GM23338 (cell line): ENCODE data around the gene PRELID1. TPM values are rescaled to one million over a fixed set of nuclear protein-coding genes. Genes with fewer than 3 reads are reported as not detected.

Experiments used
- ATAC-seq: fragments of 200-7000 bp; cut with Tn5 transposase; 3 replicates; pipeline ENCODE4 v1.9.1; 2020
- DNase-seq: peaks from one replicate; pipeline ENCODE4 v3.0.0-alpha.2; 2015; ENCODE audit warnings: low spot score
- H2AFZ ChIP-seq: fragments of 200-600 bp; sonication (generic); 2 replicates; pipeline ENCODE4 v1.8.0; 2016; ENCODE audit warnings: antibody characterized with exemption, mild to moderate bottlenecking, moderate library complexity
- H3F3A ChIP-seq: fragments of 200-600 bp; sonication (generic); replicated peaks from 2 replicates; pipeline ENCODE4 v1.8.0; 2017; ENCODE audit warnings: antibody characterized with exemption, mixed run types, low read depth
- H3K27ac ChIP-seq: fragments of 200-600 bp; sonication (generic); 2 replicates; pipeline ENCODE4 v1.6.1; 2016; ENCODE audit warnings: low read depth
- H3K27me3 ChIP-seq: fragments of 200-600 bp; sonication (generic); 2 replicates; pipeline ENCODE4 v1.8.0; 2016; ENCODE audit warnings: mild to moderate bottlenecking, mixed run types, moderate library complexity; ENCODE audit not compliant: insufficient read depth
- H3K36me3 ChIP-seq: fragments of 200-600 bp; sonication (generic); 2 replicates; pipeline ENCODE4 v1.8.0; 2016; ENCODE audit warnings: mild to moderate bottlenecking; ENCODE audit not compliant: insufficient read depth
- H3K4me1 ChIP-seq: fragments of 200-600 bp; sonication (generic); 2 replicates; pipeline ENCODE4 v1.8.0; 2016; ENCODE audit warnings: mild to moderate bottlenecking, moderate library complexity; ENCODE audit not compliant: insufficient read depth
- H3K4me2 ChIP-seq: fragments of 200-600 bp; sonication (generic); 2 replicates; pipeline ENCODE4 v1.7.1; 2017; ENCODE audit warnings: mixed run types
- H3K4me3 ChIP-seq: fragments of 200-600 bp; sonication (generic); 2 replicates; pipeline ENCODE4 v1.6.1; 2016; ENCODE audit warnings: mixed run types
- H3K79me2 ChIP-seq: fragments of 200-600 bp; sonication (generic); replicated peaks from 2 replicates; pipeline ENCODE4 v1.8.0; 2017; ENCODE audit warnings: mild to moderate bottlenecking; ENCODE audit not compliant: insufficient read depth
- H3K9me2 ChIP-seq: fragments of 200-600 bp; sonication (generic); 2 replicates; pipeline ENCODE4 v1.8.0; 2017; ENCODE audit not compliant: insufficient read depth
- H4K20me1 ChIP-seq: fragments of 200-600 bp; sonication (generic); replicated peaks from 2 replicates; pipeline ENCODE4 v1.8.0; 2017; ENCODE audit warnings: mild to moderate bottlenecking; ENCODE audit not compliant: insufficient read depth
- H3K27ac Mint-ChIP-seq: 2 replicates; pipeline ENCODE4 v1.8.0; 2020; ENCODE audit warnings: inconsistent platforms, mild to moderate bottlenecking, moderate library complexity, mixed read lengths
- H3K27me3 Mint-ChIP-seq: 3 replicates; pipeline ENCODE4 v1.8.0; 2022; ENCODE audit warnings: low read depth, mild to moderate bottlenecking, moderate library complexity, mixed read lengths, inconsistent platforms; ENCODE audit not compliant: insufficient read depth, poor library complexity
- H3K36me3 Mint-ChIP-seq: 3 replicates; pipeline ENCODE4 v1.8.0; 2021; ENCODE audit warnings: low read depth, mild to moderate bottlenecking, inconsistent platforms, moderate library complexity, mixed read lengths
- H3K4me1 Mint-ChIP-seq: 3 replicates; pipeline ENCODE4 v1.8.0; 2020; ENCODE audit warnings: mild to moderate bottlenecking, inconsistent platforms, mixed read lengths
- H3K4me3 Mint-ChIP-seq: 3 replicates; pipeline ENCODE4 v1.8.0; 2021; ENCODE audit warnings: moderate library complexity, mild to moderate bottlenecking, inconsistent platforms, mixed read lengths
- H3K9me3 Mint-ChIP-seq: 3 replicates; pipeline ENCODE4 v1.8.0; 2020; ENCODE audit warnings: moderate library complexity, mild to moderate bottlenecking, inconsistent platforms, mixed read lengths
- CREB1 ChIP-seq: fragments of 250-450 bp; sonication (Bioruptor Pico); IDR thresholded peaks from 2 replicates; pipeline ENCODE4 v1.5.0; 2020; ENCODE audit warnings: low read depth, mild to moderate bottlenecking, moderate library complexity
- CTCF ChIP-seq, 2 experiments: fragments of 200-600 bp in 1 of 2; sonication (generic) in 1 of 2; conservative IDR thresholded peaks; 2 replicates each; pipeline versions ENCODE4 v1.5.1 to v1.6.1; 2016 to 2017; ENCODE audit warnings: antibody characterized with exemption in 2 of 2, low read depth in 2 of 2, mild to moderate bottlenecking in 2 of 2, moderate library complexity in 1 of 2
- ETS1 ChIP-seq: IDR thresholded peaks from 2 replicates; pipeline ENCODE4 v1.6.1; 2016; ENCODE audit warnings: antibody characterized with exemption
- EZH2 ChIP-seq: fragments of 200-600 bp; sonication (generic); IDR thresholded peaks from one replicate; pipeline ENCODE4 v1.8.0; 2017; ENCODE audit warnings: antibody characterized with exemption, mild to moderate bottlenecking, low read depth; ENCODE audit not compliant: unreplicated experiment
- EZH2phosphoT487 ChIP-seq: fragments of 200-600 bp; sonication (generic); IDR thresholded peaks from one replicate; pipeline ENCODE4 v1.8.1; 2018; ENCODE audit warnings: antibody characterized with exemption; ENCODE audit not compliant: unreplicated experiment
- JUNB ChIP-seq: IDR thresholded peaks from one replicate; pipeline ENCODE4 v1.6.1; 2016; ENCODE audit warnings: antibody characterized with exemption; ENCODE audit not compliant: unreplicated experiment
- NANOG ChIP-seq: IDR thresholded peaks from 2 replicates; pipeline ENCODE4 v1.6.1; 2016; ENCODE audit warnings: antibody characterized with exemption, borderline replicate concordance
- POLR2AphosphoS5 ChIP-seq: IDR thresholded peaks from 2 replicates; pipeline ENCODE4 v1.6.1; 2016; ENCODE audit warnings: antibody characterized with exemption, low read depth
- REST ChIP-seq: IDR thresholded peaks from one replicate; pipeline ENCODE4 v1.6.1; 2018; ENCODE audit warnings: antibody characterized with exemption; ENCODE audit not compliant: unreplicated experiment
- STAT1 ChIP-seq: IDR thresholded peaks from one replicate; pipeline ENCODE4 v1.6.1; 2016; ENCODE audit warnings: antibody characterized with exemption; ENCODE audit not compliant: unreplicated experiment
- ZNF114 ChIP-seq: fragments of 250-450 bp; sonication (Bioruptor Pico); IDR thresholded peaks from 2 replicates; pipeline ENCODE4 v1.5.0; 2020; ENCODE audit warnings: mild to moderate bottlenecking, moderate library complexity
- ZNF331 ChIP-seq: fragments of 250-450 bp; sonication (Bioruptor Pico); IDR thresholded peaks from 2 replicates; pipeline ENCODE4 v1.5.0; 2020; ENCODE audit warnings: low read depth, mild to moderate bottlenecking, moderate library complexity
- ZNF462 ChIP-seq: fragments of 250-450 bp; sonication (Bioruptor Pico); IDR thresholded peaks from 2 replicates; pipeline ENCODE4 v1.5.0; 2020; ENCODE audit warnings: mild to moderate bottlenecking, moderate library complexity
- polyA plus RNA-seq: library from polyadenylated mRNA; unstranded; fragments of >200 nt; fragmentation: Nextera tagmentation; extraction: Ambion mirVana; gene quantifications from 2 replicates; pipeline ENCODE4 v1.2.1, GENCODE V29; 2016
- total RNA-seq: library from RNA; depleted of rRNA; stranded (reverse); fragments of >200 nt; shearing (Covaris generic); gene quantifications from 2 replicates; pipeline ENCODE4 v1.2.3, GENCODE V29; 2014

PRELID1 gene
- total and polyA plus RNA-seq, 2 experiments from 2014 or later, result 328 to 349 TPM

GRCh38 chr5:177294632-177295031 is 9.0 kb upstream of the PRELID1 start:
- Histone ChIP-seq H2AFZ (no peak overlapping the region), H3K4me3 (no peak overlapping the region), H3K79me2 (peaks cover 13% of the 10 kb centered on the region; the same call in 1 of the 2 replicates), H3F3A (peaks cover 32% of the 10 kb centered on the region), H3K27me3 (no peaks in the 10 kb centered on the region), H3K4me1 (peaks cover 30% of the 10 kb centered on the region), H3K4me2 (no peak overlapping the region), H3K27ac (no peak overlapping the region), H4K20me1 (peaks cover 44% of the 10 kb centered on the region), H3K36me3 (peaks cover 55% of the 10 kb centered on the region), H3K9me2 (no peaks in the 10 kb centered on the region)
- H3K36me3 Mint-ChIP-seq, result peaks cover 87% of the 10 kb centered on the region
- peaks cover 24% of the 10 kb centered on the region for H3K27me3 Mint-ChIP-seq
- DNase-seq, result no peak
- H3K4me3 Mint-ChIP-seq, result no peak overlapping the region
- peaks cover 37% of the 10 kb centered on the region for H3K4me1 Mint-ChIP-seq
- no peak overlapping the region for H3K27ac Mint-ChIP-seq
- H3K9me3 Mint-ChIP-seq, result no peaks in the 10 kb centered on the region; the same call in 2 of the 3 replicates
- no peak for TF ChIP-seq NANOG
- TF ChIP-seq REST, result no peak
- TF ChIP-seq ZNF462 (CRISPR knock-in tag), result no peak
- TF ChIP-seq ZNF331 (CRISPR knock-in tag), result no peak
- TF ChIP-seq ZNF114, result no peak
- TF ChIP-seq STAT1, result no peak
- TF ChIP-seq EZH2, result no peak
- TF ChIP-seq CREB1 (CRISPR knock-in tag), result no peak
- no peak for TF ChIP-seq ETS1
- TF ChIP-seq JUNB, result no peak
- no peak for TF ChIP-seq CTCF (conservative IDR thresholded peaks at IDR 0.05; ENCODE audit: low read depth in 2 of 2)
- TF ChIP-seq POLR2AphosphoS5, result no peak
- no peak for TF ChIP-seq EZH2phosphoT487
- no peak for ATAC-seq
